Liver (tissue), 3 donors: ENCODE results near the gene SLC7A10.

Experiments
- FOXA1 ChIP-seq: IDR thresholded peaks from 2 replicates; pipeline ENCODE4 v1.6.1; 2016; ENCODE audit warnings: antibody characterized with exemption
- GABPA ChIP-seq, 2 donors: IDR thresholded peaks in 1 of 2; conservative IDR thresholded peaks in 1 of 2; 2 replicates each; pipeline ENCODE4 v1.6.1; 2016; ENCODE audit warnings: antibody characterized with exemption in 2 of 2, mild to moderate bottlenecking in 1 of 2, moderate library complexity in 1 of 2
- HNF4G ChIP-seq: IDR thresholded peaks from 2 replicates; pipeline ENCODE4 v1.6.1; 2016; ENCODE audit warnings: antibody characterized with exemption
- YY1 ChIP-seq: IDR thresholded peaks from 2 replicates; pipeline ENCODE4 v1.6.1; 2016; ENCODE audit warnings: antibody characterized with exemption, mild to moderate bottlenecking
- TF ChIP-seq, protein P1 (sequence below): IDR thresholded peaks from 2 replicates; pipeline ENCODE4 v1.6.1; 2016; ENCODE audit warnings: antibody characterized with exemption, mild to moderate bottlenecking
- TF ChIP-seq, protein P2 (sequence below): fragments of 150-350 bp; IDR thresholded peaks from 2 replicates; pipeline ENCODE4 v1.5.1; 2017; ENCODE audit warnings: improper control_type of control experiment, low read depth, low read length; ENCODE audit not compliant: missing input control
- TF ChIP-seq, protein P3 (sequence below): IDR thresholded peaks from 2 replicates; pipeline ENCODE4 v1.6.1; 2016; ENCODE audit warnings: antibody characterized with exemption
- TF ChIP-seq, protein P4 (sequence below): IDR thresholded peaks from 2 replicates; pipeline ENCODE4 v1.6.1; 2016; ENCODE audit warnings: antibody characterized with exemption
- donor health status: healthy.
- donor health status: healthy.

DNA sequence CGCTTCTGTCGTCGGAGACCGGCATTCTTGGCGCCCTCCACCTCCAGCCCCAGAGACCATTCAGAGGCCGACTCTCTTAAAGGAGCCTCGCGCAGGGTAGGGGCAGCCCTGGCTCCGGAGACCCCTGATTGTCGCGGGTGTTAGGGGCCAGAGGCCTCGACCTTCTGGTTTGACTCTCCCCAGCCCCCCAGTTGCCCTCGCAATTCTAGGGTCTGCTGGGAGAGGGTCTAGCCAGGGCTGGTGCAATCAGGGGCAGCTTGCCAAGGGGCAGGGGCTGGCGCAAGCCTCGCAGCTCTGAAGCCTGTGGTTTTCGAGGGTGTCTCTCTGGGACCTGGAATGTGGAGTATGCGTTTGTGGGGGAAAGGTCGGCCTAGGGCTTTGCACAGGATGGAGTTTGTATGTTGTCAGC lies 1.6 kb upstream of the SLC7A10 start:
- TF ChIP-seq, protein P1, sequence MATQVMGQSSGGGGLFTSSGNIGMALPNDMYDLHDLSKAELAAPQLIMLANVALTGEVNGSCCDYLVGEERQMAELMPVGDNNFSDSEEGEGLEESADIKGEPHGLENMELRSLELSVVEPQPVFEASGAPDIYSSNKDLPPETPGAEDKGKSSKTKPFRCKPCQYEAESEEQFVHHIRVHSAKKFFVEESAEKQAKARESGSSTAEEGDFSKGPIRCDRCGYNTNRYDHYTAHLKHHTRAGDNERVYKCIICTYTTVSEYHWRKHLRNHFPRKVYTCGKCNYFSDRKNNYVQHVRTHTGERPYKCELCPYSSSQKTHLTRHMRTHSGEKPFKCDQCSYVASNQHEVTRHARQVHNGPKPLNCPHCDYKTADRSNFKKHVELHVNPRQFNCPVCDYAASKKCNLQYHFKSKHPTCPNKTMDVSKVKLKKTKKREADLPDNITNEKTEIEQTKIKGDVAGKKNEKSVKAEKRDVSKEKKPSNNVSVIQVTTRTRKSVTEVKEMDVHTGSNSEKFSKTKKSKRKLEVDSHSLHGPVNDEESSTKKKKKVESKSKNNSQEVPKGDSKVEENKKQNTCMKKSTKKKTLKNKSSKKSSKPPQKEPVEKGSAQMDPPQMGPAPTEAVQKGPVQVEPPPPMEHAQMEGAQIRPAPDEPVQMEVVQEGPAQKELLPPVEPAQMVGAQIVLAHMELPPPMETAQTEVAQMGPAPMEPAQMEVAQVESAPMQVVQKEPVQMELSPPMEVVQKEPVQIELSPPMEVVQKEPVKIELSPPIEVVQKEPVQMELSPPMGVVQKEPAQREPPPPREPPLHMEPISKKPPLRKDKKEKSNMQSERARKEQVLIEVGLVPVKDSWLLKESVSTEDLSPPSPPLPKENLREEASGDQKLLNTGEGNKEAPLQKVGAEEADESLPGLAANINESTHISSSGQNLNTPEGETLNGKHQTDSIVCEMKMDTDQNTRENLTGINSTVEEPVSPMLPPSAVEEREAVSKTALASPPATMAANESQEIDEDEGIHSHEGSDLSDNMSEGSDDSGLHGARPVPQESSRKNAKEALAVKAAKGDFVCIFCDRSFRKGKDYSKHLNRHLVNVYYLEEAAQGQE: no peak
- TF ChIP-seq, protein P2, sequence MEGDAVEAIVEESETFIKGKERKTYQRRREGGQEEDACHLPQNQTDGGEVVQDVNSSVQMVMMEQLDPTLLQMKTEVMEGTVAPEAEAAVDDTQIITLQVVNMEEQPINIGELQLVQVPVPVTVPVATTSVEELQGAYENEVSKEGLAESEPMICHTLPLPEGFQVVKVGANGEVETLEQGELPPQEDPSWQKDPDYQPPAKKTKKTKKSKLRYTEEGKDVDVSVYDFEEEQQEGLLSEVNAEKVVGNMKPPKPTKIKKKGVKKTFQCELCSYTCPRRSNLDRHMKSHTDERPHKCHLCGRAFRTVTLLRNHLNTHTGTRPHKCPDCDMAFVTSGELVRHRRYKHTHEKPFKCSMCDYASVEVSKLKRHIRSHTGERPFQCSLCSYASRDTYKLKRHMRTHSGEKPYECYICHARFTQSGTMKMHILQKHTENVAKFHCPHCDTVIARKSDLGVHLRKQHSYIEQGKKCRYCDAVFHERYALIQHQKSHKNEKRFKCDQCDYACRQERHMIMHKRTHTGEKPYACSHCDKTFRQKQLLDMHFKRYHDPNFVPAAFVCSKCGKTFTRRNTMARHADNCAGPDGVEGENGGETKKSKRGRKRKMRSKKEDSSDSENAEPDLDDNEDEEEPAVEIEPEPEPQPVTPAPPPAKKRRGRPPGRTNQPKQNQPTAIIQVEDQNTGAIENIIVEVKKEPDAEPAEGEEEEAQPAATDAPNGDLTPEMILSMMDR: no peak
- TF ChIP-seq HNF4G: no peak
- no peak for TF ChIP-seq GABPA (IDR thresholded peaks at IDR 0.05 in 1 of 2, conservative IDR thresholded peaks at IDR 0.05 in 1 of 2)
- TF ChIP-seq FOXA1: no peak
- TF ChIP-seq, protein P3, sequence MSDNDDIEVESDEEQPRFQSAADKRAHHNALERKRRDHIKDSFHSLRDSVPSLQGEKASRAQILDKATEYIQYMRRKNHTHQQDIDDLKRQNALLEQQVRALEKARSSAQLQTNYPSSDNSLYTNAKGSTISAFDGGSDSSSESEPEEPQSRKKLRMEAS: no peak
- TF ChIP-seq, protein P4, sequence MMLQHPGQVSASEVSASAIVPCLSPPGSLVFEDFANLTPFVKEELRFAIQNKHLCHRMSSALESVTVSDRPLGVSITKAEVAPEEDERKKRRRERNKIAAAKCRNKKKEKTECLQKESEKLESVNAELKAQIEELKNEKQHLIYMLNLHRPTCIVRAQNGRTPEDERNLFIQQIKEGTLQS: no peak
- TF ChIP-seq YY1: no peak
